ENCODE measurements around the gene YWHAH. TPM values are rescaled to one million over a fixed set of nuclear protein-coding genes. Genes with fewer than 3 reads are reported as not detected.

The YWHAH gene
- total and polyA plus RNA-seq, 2 donors (not counting 1 experiment from before 2014, with no cell fraction given) = 32.6 to 51.1 TPM

DNA sequence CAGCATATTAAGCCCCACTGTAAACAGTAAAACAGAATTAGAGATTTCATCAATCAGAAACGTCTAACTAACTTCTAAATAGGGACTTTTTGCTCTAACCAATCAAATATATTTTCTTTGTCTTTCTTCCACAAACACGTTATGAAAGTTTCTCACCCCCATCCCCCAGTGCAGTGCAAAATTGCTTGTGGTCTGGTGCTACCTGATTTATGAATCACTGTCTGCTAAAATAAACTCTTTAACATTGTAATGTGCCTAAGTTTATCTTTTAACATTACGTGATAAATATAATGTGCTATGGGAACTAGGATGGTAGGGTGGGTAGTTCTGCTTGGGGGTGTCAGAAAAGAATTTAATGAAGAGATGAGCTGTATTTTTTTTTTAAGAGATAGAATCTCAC, 51.5 kb downstream of the YWHAH start:
- CTCF ChIA-PET = interaction anchor here (1.0 kb wide), 1 partner anchor 18 kb away, joined by 3 read pairs; no protein-coding TSS in a partner anchor
- H3K4me3 Mint-ChIP-seq = no peak overlapping the region
- POLR2A ChIA-PET = no interaction called here
- Histone ChIP-seq H3K4me2 (replicated peaks; ENCODE audit: low read depth, low read length, poor library complexity, severe bottlenecking) (no peak overlapping the region), H3K4me3 (ENCODE audit: control extremely low read depth in 1 of 5, extremely low read depth in 1 of 5, insufficient read depth in 1 of 5, low read depth in 2 of 5, low read length in 4 of 5) (no peak overlapping the region), H3K9ac (ENCODE audit: low read length) (no peak overlapping the region), H3K9me3 (ENCODE audit: control extremely low read depth in 1 of 3, control insufficient read depth in 2 of 3, insufficient read depth in 1 of 3, low read length in 2 of 3) (no peaks in the 10 kb centered on the region), H4K20me1 (ENCODE audit: control insufficient read depth, insufficient read depth, low read length, poor library complexity, severe bottlenecking) (no peaks in the 10 kb centered on the region), H3K36me3 (replicated peaks in 1 of 2; ENCODE audit: control extremely low read depth in 1 of 2, control insufficient read depth in 1 of 2, extremely low read depth in 1 of 2, insufficient read depth in 2 of 2, low read length in 1 of 2) (no peaks in the 10 kb centered on the region), H3K79me2 (ENCODE audit: control insufficient read depth, insufficient read depth, low read length) (no peaks in the 10 kb centered on the region), H3K27ac (ENCODE audit: low read length in 2 of 2) (no peak overlapping the region), H3K4me1 (ENCODE audit: control insufficient read depth in 2 of 2, insufficient read depth in 2 of 2, low read length in 2 of 2) (no peaks in the 10 kb centered on the region), H2AFZ (ENCODE audit: insufficient read depth, low read depth, low read length, poor library complexity, severe bottlenecking) (no peak overlapping the region), H3K27me3 (replicated peaks in 1 of 4; ENCODE audit: control extremely low read depth in 1 of 4, control insufficient read depth in 3 of 4, insufficient read depth in 4 of 4, low read length in 3 of 4) (peaks cover 0 to 4% (median 0%) of the 10 kb centered on the region in 4 experiments)
- TF ChIP-seq, protein P1, sequence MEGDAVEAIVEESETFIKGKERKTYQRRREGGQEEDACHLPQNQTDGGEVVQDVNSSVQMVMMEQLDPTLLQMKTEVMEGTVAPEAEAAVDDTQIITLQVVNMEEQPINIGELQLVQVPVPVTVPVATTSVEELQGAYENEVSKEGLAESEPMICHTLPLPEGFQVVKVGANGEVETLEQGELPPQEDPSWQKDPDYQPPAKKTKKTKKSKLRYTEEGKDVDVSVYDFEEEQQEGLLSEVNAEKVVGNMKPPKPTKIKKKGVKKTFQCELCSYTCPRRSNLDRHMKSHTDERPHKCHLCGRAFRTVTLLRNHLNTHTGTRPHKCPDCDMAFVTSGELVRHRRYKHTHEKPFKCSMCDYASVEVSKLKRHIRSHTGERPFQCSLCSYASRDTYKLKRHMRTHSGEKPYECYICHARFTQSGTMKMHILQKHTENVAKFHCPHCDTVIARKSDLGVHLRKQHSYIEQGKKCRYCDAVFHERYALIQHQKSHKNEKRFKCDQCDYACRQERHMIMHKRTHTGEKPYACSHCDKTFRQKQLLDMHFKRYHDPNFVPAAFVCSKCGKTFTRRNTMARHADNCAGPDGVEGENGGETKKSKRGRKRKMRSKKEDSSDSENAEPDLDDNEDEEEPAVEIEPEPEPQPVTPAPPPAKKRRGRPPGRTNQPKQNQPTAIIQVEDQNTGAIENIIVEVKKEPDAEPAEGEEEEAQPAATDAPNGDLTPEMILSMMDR (IDR thresholded peaks at IDR 0.05) = no peak
- TF ChIP-seq EZH2 (IDR thresholded peaks at IDR 0.05; ENCODE audit: borderline replicate concordance, insufficient read depth, low read depth, low read length, poor library complexity, severe bottlenecking) = no peak
- WGBS (ENCODE audit: insufficient coverage) = 39% methylated on average over 2 of the region's 3 CpGs
- intact Hi-C loops (cut with micrococcal nuclease) = no loop called here
- peaks cover 29% of the 10 kb centered on the region for H3K27me3 Mint-ChIP-seq
- no peaks in the 10 kb centered on the region for H3K4me1 Mint-ChIP-seq
- H3K27ac Mint-ChIP-seq = no peak overlapping the region
- H3K9me3 Mint-ChIP-seq (ENCODE audit: insufficient read depth) = no peaks in the 10 kb centered on the region
- ATAC-seq (ENCODE audit: low read depth) = no peak
- no peak for DNase-seq

DNA sequence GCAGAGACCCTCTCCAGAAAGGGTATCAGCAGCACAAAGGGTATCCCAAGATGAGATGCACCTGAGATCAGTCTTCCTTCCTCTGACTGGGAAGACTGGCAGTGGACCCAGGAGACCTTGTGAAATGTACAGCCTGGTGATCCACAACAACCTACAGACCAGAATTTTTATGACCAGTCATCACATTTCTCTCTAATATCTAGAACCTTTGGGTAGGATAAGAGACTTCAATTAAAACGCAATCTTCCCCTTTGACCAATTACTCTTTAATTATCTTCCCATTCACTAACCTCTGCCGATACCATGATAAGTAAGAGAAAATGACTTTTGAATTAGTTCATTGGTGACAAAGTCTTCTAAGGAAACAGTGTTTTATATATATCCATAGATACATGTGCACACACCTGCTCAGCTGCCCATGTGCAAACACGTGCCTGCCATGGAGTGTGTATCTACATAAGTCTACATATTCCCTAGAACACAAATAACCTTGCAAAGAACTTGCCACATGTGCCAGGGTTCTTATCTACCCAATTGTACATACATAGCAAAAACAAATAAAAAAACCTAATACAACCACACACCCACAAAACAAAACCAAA, 54.5 kb downstream of the YWHAH start:
- ATAC-seq (ENCODE audit: low read depth) (no peak), DNase-seq (no peak)
- no peak overlapping the region for H2AFZ ChIP-seq (ENCODE audit: insufficient read depth, low read depth, low read length, poor library complexity, severe bottlenecking)
- ChIA-PET POLR2A (no interaction called here), CTCF (no interaction called here)
- WGBS (ENCODE audit: insufficient coverage) = 83% methylated on average over 1 of the region's 3 CpGs
- intact Hi-C loops (cut with micrococcal nuclease) = no loop called here
- H3K27ac Mint-ChIP-seq = no peak overlapping the region
- no peak overlapping the region for H3K27ac ChIP-seq (ENCODE audit: low read length in 2 of 2)
- H3K4me1 ChIP-seq (ENCODE audit: control insufficient read depth in 2 of 2, insufficient read depth in 2 of 2, low read length in 2 of 2) = no peaks in the 10 kb centered on the region
- no peaks in the 10 kb centered on the region for H3K79me2 ChIP-seq (ENCODE audit: control insufficient read depth, insufficient read depth, low read length)
- H4K20me1 ChIP-seq (ENCODE audit: control insufficient read depth, insufficient read depth, low read length, poor library complexity, severe bottlenecking) = no peaks in the 10 kb centered on the region
- H3K4me3 Mint-ChIP-seq = no peak overlapping the region
- TF ChIP-seq EZH2 (IDR thresholded peaks at IDR 0.05; ENCODE audit: borderline replicate concordance, insufficient read depth, low read depth, low read length, poor library complexity, severe bottlenecking) = no peak
- TF ChIP-seq, protein P1 (IDR thresholded peaks at IDR 0.05) = no peak
- no peak overlapping the region for H3K9ac ChIP-seq (ENCODE audit: low read length)
- H3K9me3 ChIP-seq (ENCODE audit: control extremely low read depth in 1 of 3, control insufficient read depth in 2 of 3, insufficient read depth in 1 of 3, low read length in 2 of 3) = no peaks in the 10 kb centered on the region
- no peaks in the 10 kb centered on the region for H3K9me3 Mint-ChIP-seq (ENCODE audit: insufficient read depth)
- no peaks in the 10 kb centered on the region for H3K36me3 ChIP-seq (replicated peaks in 1 of 2; ENCODE audit: control extremely low read depth in 1 of 2, control insufficient read depth in 1 of 2, extremely low read depth in 1 of 2, insufficient read depth in 2 of 2, low read length in 1 of 2)
- peaks cover 0 to 4% (median 0%) of the 10 kb centered on the region in 4 experiments for H3K27me3 ChIP-seq (replicated peaks in 1 of 4; ENCODE audit: control extremely low read depth in 1 of 4, control insufficient read depth in 3 of 4, insufficient read depth in 4 of 4, low read length in 3 of 4)
- H3K4me1 Mint-ChIP-seq = no peaks in the 10 kb centered on the region
- no peak overlapping the region for H3K4me2 ChIP-seq (replicated peaks; ENCODE audit: low read depth, low read length, poor library complexity, severe bottlenecking)
- peaks cover 34% of the 10 kb centered on the region for H3K27me3 Mint-ChIP-seq
- H3K4me3 ChIP-seq (ENCODE audit: control extremely low read depth in 1 of 5, extremely low read depth in 1 of 5, insufficient read depth in 1 of 5, low read depth in 2 of 5, low read length in 4 of 5) = no peak overlapping the region
